MV-4-11 (cell line): ENCODE results near the gene PEPD.
A peak's percentile ranks its signal among the peaks of the same experiment; 100 is the strongest.

Source experiments
- DNase-seq: peaks from one replicate; lab custom pipeline; 2025; lab: John Stamatoyannopoulos, UW

The PEPD gene

DNA sequence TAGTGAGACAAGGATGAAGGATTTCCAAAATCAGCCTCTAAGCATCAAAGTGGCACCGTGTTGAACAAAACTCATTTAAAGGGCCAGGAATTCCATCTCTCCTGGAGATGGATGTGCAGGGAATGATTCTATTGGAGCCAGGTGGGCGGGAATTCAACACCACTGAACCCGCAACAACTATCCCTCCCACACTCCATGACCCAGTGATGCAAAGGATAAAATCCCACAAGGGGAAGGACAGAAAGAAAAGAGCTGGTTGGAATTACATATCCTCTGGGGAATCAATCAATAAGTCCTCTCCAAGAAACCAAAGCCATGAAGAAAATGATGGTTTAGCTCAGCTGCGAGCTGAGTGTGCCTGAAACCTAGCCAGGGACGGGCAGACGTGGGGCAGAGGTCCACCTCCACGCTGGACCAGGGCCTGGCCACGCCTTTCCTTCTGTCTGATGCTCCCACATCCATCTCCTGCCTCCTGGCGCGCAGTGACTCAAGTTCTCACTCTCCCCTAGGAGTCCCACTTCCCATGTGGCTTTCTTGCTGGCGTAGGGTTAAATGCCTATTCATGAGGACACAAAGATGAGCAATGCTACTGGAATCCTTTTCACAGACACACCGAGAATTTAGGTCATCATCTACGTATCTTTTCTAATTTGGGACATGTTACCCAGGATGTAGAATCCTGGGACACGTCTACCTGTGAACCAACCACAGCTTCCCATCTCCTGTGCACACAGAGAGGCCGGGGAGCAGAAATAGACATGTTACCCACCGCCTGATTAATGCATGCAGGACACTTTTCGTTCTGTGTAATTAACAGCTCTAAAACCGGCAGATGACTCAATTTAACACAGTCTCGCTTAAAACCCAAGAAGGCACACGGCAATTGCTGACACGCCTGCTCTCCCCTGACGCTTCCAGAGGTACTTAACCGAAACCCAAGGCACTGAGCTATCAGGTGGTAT is 48.6 kb downstream of the PEPD start:
- DNase-seq = no peak

DNA sequence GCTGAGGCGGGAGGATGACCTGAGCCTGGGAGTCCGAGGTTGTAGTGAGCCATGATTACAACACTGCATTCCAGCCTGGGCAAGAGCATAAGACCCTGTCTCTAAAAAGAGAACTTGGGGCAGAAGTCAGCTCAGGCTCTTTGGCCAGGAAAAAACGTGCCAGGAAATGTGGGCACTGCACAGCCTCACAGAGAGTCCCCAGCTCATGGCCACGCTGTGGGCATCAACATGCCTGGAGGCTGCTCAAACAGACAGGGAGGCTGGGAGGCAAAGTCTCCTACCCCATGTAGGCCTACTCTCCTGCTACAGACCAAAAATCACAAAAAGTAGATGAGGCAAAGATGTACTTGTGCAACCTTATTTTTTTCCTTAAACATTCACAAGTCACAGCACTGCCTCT is 49.4 kb downstream of the PEPD start:
- no peak for DNase-seq

DNA sequence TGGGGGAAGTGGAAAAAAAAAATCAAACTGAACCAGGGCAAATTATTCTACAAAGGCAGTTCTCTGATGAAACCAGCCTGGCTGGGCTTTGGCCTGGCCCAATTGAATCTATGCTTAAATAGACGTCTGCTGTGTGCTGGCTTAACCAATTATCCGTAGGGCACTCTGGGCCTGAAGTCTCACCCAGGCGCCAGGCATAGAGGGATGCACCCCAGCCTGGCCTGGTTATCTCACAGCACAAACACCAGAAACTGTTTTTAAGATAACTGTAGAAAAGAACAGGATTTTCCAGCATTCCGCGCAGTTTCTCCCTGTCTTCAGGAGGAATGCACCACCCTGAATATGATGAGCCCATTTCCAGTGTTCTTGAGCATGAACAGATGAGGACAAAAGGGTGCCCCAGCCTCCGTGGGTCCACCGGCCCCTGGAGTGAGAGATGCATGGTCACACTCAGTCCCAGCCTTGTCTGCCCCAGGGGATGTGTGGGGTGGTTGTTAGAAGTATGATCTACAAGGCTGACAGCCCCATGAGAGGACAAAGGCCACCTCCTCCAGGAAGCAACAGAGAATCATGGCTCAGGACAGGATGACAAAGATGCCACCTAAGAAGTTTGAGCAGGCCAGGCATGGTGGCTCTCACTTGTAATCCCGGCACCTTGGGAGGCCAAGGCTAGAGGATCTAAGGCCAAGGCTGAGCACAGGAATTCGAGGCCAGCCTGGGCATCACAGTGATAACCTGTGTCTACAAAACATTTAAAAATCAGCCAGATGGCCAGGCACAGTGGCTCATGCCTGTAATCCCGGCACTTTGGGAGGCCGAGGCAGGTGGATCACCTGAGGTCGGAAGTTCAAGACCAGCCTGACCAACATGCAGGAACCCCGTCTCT is 50.2 kb downstream of the PEPD start:
- DNase-seq = no peak

DNA sequence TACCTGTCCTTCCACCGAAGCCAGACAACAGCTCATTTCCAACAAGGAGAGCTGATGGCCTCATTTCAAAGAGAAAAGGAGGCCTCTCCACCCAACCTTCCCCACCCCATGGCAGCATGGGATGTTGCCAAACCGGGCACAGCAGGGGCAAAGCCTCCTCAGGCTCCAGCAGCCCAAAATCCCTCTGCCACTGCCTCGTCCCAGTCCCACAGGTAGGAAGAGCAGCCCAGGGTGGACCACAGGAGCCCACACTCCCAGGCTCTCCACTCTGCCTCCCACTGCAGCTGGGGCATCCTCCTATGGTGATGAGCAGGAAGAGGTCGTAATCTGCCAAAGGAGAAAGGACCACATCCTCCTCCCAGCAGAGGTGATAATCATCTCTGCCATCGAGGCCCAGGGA is 50.9 kb downstream of the PEPD start:
- no peak for DNase-seq

DNA sequence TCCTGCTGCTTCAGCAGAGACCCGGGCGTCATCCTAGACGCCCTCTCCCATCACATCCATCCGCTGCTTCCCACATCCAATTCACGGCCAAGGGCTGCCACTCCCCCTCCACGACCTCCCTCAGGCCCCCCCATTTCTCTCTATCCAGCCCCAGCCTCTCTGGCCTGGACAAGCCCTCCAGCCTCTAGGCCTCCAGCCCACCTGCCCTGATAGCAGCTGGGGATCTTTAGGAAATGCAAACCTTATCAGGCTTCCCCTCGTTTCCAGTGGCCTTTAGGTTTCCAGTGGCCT is 51.6 kb downstream of the PEPD start:
- no peak for DNase-seq

DNA sequence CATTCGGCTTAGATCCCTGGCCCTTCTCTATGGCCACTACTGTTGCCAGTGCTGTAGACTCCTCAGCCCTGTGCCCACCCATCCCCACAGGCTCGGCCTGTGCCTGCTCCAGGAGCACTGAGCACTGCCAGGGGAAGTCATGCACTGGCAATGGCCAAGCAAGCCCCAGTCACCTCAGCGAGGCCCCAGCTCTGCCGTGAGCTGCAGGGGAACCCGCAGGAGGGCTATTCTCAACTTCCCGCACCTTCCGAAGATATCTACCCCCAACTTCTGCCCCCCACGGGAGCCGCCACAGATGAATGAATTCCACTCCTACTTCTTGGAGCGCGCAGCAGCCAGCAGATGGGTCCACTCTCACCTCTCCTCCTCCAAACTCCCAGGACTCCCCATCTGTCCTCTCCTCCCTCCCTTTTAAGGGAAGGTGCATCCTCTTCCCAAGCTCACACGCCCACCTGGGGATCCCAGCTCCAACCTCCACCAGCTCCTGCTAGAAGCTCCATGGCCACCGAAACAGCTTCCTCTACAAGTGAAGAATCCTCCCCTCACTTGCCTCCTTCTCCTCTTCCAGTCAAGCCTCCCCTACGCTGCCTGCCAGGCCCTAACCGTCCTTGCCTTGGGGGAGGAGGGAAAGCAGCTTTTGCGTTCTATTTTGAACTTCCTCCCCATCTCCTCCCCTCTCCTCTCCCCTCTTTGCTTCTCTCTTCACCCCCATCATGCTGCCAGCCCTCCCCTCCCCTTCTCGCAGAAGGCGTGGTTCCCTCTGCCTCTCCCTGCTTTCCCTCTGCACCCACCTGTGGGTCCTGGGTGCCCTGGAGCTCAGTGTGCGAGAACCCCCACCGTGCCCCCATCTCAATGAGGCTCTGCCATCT is 52.2 kb downstream of the PEPD start:
- DNase-seq = no peak

DNA sequence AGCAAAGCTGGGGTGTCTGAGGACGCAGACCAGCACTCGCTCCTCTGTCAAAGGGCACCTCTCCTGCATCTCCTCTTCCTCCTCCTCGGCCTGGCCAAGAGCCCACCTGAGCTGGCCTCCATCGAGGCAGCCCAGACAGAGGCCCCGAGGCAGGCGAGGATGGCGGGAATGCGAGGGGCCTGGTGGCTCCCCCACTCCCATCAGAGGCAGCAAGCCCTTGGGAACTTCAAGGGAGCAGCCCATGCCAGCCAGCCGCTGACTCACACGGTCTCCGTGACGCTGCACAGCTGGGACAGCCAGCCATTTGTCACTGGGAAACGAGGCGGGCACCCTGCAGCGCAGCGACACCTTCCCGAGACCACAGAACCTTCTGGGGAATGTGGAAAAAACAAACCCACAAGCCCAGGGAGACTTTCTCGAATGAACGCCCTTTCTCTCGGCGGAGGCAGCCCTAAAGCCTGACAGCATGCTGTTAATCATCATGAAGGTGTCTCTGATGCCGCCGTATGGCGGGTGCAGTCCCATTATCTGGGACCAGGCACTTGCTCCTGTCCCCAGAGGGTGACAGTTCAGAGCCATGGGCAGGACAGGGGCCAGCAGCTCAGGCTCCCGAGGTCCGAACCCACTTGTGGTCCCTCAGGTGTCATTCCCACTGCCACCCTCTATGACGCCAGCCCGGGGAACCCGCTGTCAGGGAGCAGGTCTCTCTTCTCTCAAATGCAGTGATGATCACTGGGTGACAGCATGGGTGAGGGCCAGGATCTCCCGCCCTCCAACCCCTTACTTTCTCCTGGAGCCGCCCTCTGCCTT is 53.0 kb downstream of the PEPD start:
- no peak for DNase-seq

DNA sequence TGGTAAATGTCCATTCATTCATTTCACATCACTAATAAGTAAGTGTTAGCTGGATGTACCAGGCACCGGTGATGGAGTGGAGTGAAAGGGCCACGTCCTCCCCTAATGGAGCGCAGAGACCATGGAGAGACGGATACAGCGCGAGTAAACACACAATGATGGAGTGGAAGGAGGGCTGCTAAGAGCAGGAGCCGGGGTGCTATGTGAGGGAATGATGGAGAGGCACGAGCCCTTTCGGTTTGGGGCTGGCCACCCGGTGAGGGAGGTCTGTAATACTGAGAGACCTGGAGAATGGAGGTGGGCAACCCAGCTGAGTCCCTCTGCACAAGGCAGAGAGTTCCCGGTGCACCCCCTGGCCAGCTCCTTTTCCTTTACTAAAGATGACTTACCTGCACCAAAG is 53.7 kb downstream of the PEPD start:
- DNase-seq = no peak

DNA sequence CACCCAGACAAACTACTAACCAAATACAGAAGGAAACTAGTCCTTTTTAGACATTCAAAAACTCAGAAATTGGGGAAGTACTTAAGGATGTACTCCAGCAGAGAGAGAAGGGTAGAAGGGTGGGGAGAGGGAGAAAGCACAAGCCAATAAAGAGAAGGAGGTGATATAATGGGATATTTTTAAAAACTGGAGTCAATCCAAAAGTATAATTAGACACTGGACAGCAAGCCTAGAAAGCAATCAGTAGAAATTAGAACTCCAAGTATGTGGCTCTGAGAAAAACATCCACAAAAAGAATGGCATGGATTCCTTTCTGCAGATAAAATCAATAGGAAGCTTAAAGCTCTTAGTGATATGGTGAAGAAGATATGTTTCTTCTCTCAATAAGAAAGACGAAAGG is 55.8 kb downstream of the PEPD start:
- peak; percentile 56 for DNase-seq

DNA sequence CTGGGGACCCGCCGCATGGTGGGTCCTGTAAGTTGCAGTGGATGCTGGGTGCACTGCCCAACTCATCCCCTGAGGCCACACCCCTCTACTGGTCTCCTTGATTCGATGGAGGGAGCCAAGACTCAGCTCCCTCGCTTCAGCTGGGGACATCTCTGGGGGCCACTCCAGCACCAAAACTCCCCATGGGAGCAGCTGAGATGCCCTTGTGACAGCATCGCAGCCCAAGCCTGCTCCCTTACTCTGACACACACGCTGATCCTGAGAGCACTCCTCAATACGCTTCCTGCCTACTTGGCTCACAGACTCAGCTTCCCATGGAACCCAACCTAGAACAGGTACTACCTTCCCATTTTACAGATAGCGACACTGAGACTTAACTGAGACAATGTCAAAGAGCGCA is 56.2 kb downstream of the PEPD start:
- no peak for DNase-seq

DNA sequence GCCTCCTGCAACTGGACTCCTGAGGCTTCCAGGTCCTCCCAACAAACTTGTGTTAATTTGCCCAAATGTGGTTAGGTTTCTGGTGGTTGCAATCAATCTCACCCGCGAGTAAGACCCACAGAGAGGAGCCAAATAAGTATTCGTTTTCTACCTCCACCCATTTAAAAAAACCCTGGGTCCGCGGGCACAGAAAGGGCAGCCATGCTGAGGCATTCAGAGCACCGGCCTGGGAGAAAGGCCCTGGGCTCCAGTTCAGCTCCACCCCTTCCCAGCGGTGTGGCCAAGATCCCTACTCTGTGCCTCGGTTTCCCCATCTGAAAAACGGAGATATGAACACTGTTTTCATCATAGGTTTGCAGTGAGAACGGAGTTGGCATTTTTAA is 56.9 kb downstream of the PEPD start:
- no peak for DNase-seq

DNA sequence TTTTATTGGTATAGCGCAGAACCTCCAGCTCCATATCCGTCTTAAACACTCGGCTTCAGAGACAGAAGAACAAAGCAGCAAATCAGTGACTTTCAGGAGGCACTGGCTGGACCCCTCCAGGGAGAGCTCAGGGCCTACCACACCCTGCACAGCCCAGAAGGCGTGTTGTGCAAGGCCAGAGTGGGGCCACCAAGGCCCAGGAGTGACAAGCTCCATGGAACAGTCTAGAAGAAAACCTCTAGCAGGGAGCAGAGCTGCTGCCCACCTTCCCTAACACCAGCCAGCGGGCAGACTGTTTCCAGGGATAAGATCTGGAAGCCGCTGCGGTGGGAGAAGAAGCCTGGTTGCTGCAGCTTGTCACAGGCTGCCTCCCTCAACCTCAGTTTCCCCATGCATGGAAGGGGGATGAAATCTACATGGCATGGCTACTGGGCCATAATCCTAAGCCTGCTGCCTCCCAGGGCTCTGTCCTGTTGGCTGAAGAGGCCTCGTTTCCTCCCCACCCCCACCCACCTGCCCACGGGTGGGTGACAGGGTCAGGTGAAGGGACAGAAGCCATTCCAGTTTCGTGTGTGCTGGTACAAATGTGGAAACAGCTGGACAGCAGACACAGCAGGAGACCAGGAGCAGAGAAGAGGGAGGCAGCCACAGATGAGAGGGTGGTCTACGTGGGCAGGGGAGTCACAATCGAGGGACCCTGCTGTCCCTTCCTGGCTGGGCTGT is 57.4 kb downstream of the PEPD start:
- DNase-seq = no peak

DNA sequence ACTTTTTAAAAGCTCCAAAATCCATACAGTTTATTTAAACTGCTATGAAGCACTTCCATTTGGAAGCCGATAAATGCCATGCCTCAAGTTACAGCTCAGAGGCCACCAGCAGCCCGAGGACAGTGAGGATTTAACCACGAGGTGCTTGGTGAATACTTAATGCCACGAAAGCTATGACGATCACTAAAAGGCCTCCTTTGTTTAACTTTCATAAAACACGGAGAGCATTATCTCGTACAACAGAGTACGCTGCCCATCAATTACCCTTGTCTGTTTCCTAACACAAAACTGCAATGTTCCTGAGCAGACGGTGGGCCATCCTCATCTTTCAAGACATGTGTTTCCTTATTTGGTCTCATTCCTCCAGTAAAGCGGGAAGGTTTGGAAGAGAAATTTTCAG is 58.4 kb downstream of the PEPD start:
- DNase-seq = no peak

DNA sequence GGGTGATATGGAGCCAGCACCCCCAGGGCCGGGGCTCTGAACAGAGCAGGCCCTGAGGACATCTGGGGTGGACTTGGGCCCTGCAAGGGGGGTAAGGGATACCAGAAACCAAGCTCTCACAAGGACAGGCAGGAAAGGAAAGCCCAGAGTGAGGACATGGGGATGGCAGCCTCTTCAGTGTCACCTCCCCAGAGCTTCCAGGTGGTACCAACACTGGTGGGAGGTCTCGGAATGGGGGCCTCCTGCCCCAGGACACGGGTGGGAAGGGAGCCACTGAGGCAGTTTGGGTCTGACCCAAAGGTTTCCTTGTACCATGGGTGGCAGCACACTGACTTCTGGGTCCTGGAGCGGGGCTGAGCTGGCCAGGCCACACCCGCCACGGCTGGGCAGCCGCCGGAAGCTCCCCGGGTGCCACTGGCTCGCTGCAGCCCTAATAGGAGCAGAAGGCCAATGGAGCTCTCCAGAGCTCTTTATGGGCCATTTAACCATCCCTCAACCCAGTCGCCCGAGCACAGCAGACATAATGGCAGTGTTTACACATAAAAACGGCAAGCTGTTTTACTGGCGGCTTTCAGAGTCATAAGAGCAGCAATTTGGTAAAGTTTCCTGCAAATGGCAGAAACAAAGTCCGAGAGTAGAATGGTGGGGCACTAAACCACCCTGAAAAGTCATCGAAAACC is 59.3 kb downstream of the PEPD start:
- no peak for DNase-seq

DNA sequence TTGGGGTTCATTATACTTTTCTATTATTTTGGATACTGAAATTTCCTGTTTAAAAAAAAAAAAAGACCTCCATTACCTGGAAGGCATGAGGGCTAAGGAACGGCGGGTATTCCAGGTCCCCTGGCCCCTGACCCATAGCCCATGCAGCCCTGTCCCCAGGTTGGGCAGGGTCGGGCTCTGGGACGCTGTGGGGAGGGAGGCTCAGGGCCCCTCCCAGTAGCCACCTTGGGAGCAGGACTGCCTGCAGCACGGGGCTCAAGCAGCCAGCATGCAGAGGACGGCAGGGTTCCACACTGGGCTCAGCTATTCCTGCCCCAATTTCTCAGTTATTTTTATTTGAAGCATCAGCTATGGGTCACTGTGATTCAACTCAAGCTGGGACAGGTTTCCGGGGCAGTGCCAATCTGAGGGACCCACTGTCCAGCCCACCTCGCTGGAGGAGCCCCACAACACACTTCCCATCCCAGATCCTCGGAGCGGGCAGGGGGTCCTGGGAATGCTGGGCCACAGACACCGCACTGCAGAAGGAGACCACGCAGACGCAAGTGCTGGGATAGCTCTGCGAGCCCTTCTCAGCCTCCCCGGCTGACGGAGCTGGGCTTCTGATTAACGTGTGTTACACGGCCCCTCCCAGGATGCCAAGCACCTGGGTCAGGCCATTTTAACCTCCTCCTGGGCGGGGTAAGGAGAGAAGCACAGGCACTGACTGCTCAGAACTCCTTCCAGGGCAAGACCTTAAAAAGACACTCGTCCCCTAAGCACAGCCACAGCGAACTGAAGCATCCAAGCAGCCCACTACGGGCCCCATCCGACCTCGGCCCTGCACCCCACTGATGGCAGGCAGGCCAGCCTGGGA is 60.1 kb downstream of the PEPD start:
- no peak for DNase-seq

DNA sequence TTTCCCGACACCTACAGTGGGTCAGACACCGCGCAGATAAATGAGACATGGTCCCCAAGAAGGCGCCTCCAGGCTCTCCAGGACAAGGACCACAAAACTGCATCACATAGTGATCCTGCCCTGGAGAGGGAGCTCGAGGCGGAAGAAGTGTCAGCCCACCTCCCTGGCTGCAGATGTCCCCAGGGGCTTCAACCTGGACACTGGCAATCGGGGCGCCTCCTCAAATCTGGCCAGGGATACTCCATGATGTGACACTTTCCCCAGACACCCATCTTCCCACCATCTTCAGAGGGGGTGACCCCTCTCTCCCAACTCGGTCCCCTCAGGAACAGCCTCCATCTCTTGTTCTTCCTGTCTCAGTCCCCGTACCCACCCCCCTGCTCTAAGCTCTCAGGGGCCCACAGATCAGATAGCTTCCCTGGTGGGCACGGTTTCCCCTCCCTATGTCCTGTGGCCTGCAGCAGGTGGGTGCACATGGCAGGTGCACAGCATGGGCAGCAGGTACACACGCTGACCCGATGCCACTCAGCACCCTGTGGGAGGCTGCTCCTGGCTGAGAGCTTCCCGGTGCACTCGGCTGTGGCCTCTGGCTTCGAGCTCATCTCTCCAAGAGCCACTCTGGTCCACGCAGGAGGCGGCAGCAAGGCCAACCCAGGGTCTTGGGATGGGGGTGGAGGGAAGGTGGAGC is 61.2 kb downstream of the PEPD start:
- DNase-seq = no peak

DNA sequence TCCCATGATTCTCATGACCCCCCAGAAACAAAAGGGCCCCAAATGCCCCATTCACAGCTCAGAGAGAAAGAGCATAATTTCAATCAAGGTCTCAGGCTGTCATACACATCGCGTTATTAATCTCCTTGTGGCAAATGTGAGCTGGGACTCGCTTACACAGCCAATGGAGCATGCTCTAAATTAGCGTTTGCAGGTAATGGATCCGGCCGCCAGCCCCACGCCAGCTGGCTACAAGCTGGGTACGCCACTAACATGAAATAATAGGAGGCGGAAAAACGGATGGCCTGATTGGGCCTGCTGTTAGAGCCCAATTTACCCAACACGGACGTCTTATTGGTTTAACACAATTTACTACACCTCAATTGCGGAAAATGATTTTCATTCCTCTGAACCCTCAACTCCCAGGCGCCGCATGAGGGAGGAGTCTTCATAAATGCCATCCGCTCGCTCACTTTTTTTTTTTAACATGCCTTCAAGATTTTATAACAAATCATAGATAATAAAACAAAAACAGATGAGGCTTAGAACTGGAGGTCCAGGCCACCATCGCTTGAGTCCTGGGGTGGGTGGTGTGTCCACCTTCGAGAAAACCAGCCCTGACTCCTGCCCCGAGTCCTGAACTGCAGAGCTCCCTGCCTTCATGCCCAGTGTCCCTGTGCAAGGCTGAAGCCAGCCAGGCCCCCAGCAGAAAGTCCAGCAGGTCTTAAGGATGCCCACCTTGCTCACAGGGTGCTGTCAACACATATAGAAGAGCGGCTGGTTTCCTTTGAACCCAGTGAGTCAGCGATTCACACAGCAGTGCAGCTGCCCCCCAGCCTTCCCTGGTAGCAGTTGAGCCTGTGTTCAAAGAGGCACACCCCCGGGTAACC is 62.1 kb downstream of the PEPD start:
- no peak for DNase-seq

DNA sequence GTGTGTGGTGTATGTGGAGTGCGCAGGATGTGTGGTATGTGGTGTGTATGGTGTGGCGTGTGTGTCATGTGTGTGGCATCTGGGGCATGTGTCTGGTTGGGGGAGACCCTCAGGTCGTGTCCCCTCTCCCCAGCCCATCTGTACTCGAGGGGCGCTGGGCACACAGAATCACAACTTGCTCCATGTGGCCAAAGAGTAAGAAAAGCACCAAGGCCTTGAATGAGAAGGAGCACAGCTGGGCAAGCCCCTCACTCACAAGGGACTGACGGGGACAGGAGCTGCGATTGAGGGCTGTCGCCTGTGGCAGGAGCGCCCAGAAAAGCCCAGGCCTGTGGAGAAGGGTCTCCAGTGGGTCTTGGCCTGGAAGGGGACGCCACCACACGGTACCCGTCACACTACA is 62.8 kb downstream of the PEPD start:
- no peak for DNase-seq
